ENCODE measurements around the gene STARD10.

- TF ChIP-seq EZH2 (IDR thresholded peaks at IDR 0.05; ENCODE audit: borderline replicate concordance, low read length) (no peak), CTCF (IDR thresholded peaks at IDR 0.05; ENCODE audit: low read length) (no peak)
These were observed 39.2 kb downstream of the STARD10 start for GRCh38 chr11:72754544-72755155.
